Stimulated activated CD4-positive, alpha-beta T cell treated with anti-CD3 and anti-CD28 coated beads, TNF-alpha, amount 100 ng/mL, for 24 hours (primary cell): Measurements from ENCODE around the gene SLC44A1.
A peak's percentile ranks its signal among the peaks of the same experiment; 100 is the strongest.
"Not testable (repeated sequence)": the region's sequence is repeated elsewhere in the genome, so short reads cannot be mapped to it uniquely, and the experiment has no call there.

Experiments used
- DNase-seq, 3 experiments: peaks; one replicate each; pipeline ENCODE4 v3.0.0-alpha.2; 2020; ENCODE audit warnings: low read depth in 3 of 3

The SLC44A1 gene

GRCh38 chr9:105242557-105242956, 1.9 kb upstream of the SLC44A1 start:
- DNase-seq = no peak

- no peak for DNase-seq
Measured at GRCh38 chr9:105243015-105243686, 1.3 kb upstream of the SLC44A1 start.

GRCh38 chr9:105244734-105245028, 230 bp downstream of the SLC44A1 start:
- no peak for DNase-seq

GRCh38 chr9:105245029-105245890, 809 bp downstream of the SLC44A1 start:
- peak; percentile 2 to 32 (median 3) for DNase-seq

GRCh38 chr9:105245891-105246161, 1.4 kb downstream of the SLC44A1 start:
- no peak for DNase-seq

- no peak for DNase-seq
Measured at GRCh38 chr9:105246656-105247173, 2.3 kb downstream of the SLC44A1 start.

- no peak for DNase-seq
Measured at GRCh38 chr9:105248691-105249090, 4.2 kb downstream of the SLC44A1 start.

GRCh38 chr9:105251133-105251532, 6.7 kb downstream of the SLC44A1 start:
- no peak for DNase-seq

GRCh38 chr9:105251733-105252404, 7.4 kb downstream of the SLC44A1 start:
- DNase-seq = no peak

- no peak for DNase-seq
Measured at GRCh38 chr9:105252405-105252756, 7.9 kb downstream of the SLC44A1 start.

GRCh38 chr9:105254226-105254625, 9.8 kb downstream of the SLC44A1 start:
- no peak for DNase-seq

- no peak for DNase-seq
Measured at GRCh38 chr9:105255421-105255820, 11.0 kb downstream of the SLC44A1 start.

GRCh38 chr9:105256569-105256968, 12.1 kb downstream of the SLC44A1 start:
- DNase-seq = not testable (repeated sequence)

GRCh38 chr9:105257809-105258208, 13.4 kb downstream of the SLC44A1 start:
- DNase-seq = no peak

- no peak for DNase-seq
Measured at GRCh38 chr9:105258225-105258737, 13.8 kb downstream of the SLC44A1 start.

GRCh38 chr9:105259274-105259673, 14.8 kb downstream of the SLC44A1 start:
- DNase-seq = no peak

- DNase-seq = no peak
Measured at GRCh38 chr9:105259731-105260612, 15.5 kb downstream of the SLC44A1 start.

- no peak for DNase-seq
Measured at GRCh38 chr9:105262497-105262896, 18.0 kb downstream of the SLC44A1 start.

GRCh38 chr9:105264380-105264779, 19.9 kb downstream of the SLC44A1 start:
- no peak for DNase-seq

GRCh38 chr9:105268254-105268653, 23.8 kb downstream of the SLC44A1 start:
- DNase-seq = not testable (repeated sequence)

GRCh38 chr9:105269593-105269992, 25.1 kb downstream of the SLC44A1 start:
- DNase-seq = no peak

- no peak for DNase-seq
Measured at GRCh38 chr9:105270711-105271110, 26.3 kb downstream of the SLC44A1 start.
